Psoas muscle (tissue), 8 donors: ENCODE results near the gene RABGAP1L. TPM values are rescaled to one million over a fixed set of nuclear protein-coding genes. Genes with fewer than 3 reads are reported as not detected.

Source experiments
- ATAC-seq, 4 donors: fragments of 200-7000 bp; cut with Tn5 transposase; one replicate each; pipeline ENCODE4 v1.9.1; 2020; ENCODE audit warnings: moderate library complexity in 3 of 4, mild to moderate bottlenecking in 2 of 4
- DNase-seq, 2 donors: peaks; one replicate each; pipeline ENCODE4 v3.0.0-alpha.2; 2020
- H3K27ac ChIP-seq: fragments of 200-600 bp; one replicate; pipeline ENCODE4 v1.8.0; 2022
- H3K27me3 ChIP-seq, 3 donors: fragments of 200-600 bp in 1 of 3; one replicate each; pipeline versions ENCODE4 v1.6.1 to v1.8.0; 2013 to 2022; ENCODE audit warnings: low read length in 2 of 3, mild to moderate bottlenecking in 2 of 3, moderate library complexity in 1 of 3; ENCODE audit not compliant: insufficient read depth in 3 of 3
- H3K36me3 ChIP-seq, 2 donors: fragments of 200-600 bp in 1 of 2; one replicate each; pipeline versions ENCODE4 v1.6.1 to v1.8.0; 2013 to 2022; ENCODE audit warnings: low read depth in 1 of 2, mild to moderate bottlenecking in 1 of 2, moderate library complexity in 1 of 2; ENCODE audit not compliant: insufficient read depth in 1 of 2
- H3K4me1 ChIP-seq: fragments of 200-600 bp; one replicate; pipeline ENCODE4 v1.8.0; 2022
- H3K4me3 ChIP-seq: fragments of 200-600 bp; one replicate; pipeline ENCODE4 v1.8.0; 2022; ENCODE audit warnings: mild to moderate bottlenecking
- H3K9me3 ChIP-seq: fragments of 200-600 bp; one replicate; pipeline ENCODE4 v1.8.0; 2022
- WGBS, 3 donors: extraction: QIAGEN DNeasy Blood & Tissue Kit; methylation state at CpG; one replicate each; pipeline versions ENCODE4 v1.1.6 to v1.1.7; 2013; 5-methylcytosine and 5-hydroxymethylcytosine counted together
- intact Hi-C, 2 donors: fragments of 100-400 bp; cut with DNase I; formaldehyde crosslinking; loops; one replicate each; pipeline versions ENCODE4 v1.11.0 to v1.14.2; 2022
- polyA plus RNA-seq, 3 donors: library from polyadenylated mRNA; stranded (reverse); fragments of 200-250 nt; gene quantifications; one replicate each; pipeline ENCODE4 v1.2.3, GENCODE V29; 2013
- total RNA-seq, 4 donors: library from RNA; stranded (reverse); fragmentation: NEBNext Ultra II Directional in 2 of 4; extraction: Animal tissue kit (Norgen Biotek cat#: 25700) in 2 of 4; gene quantifications; one replicate each; pipeline versions ENCODE4 v1.2.1 to v1.2.4, GENCODE V29; 2021 to 2023
- TF ChIP-seq, protein P1 (sequence below): fragments of 200-600 bp; IDR thresholded peaks from one replicate; pipeline ENCODE4 v1.8.0; 2022; ENCODE audit warnings: antibody characterized with exemption
- donor health status: healthy with polysubstance abuse.
- donor health status: DM: no; HTN: no; CAD: no; lungs with moderate emphysema.
- donor health status: Bipolar disorder and iron deficiency.
- donor health status: healthy.
- donor health status: DM: yes; HTN: yes; CAD: no.
- donor health status: DM: no; HTN: no; CAD: no.
- donor health status: DM: no; HTN: no; CAD: no.
- donor health status: DM: yes; HTN: yes; CAD: no.

Gene RABGAP1L
- total and polyA plus RNA-seq, 7 donors, result 2.9 to 14.4 (median 8.7) TPM

DNA sequence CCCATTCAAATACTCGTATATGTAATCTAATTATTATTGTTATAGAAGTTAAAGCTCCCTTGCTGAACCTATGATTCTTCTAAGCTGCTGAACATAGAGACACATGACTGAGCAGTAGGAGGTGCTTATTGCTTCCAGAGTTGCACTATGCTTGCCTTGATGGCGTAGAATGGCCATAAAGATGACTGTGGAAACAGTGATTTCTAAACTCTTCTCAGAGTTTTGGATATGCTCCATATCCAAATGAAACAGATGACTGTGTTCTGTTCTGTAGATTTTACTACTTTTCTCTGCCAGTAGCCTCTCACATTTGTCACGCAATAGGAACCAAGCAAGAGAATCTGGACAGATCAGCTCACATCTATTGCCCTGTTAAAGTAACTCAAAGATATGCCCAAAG, 752.3 kb downstream of the RABGAP1L start:
- ATAC-seq (no peak), DNase-seq (no peak)
- 45 to 66% (median 55%) methylated on average over 3 of the region's 3 CpGs for WGBS, 3 donors
- TF ChIP-seq, protein P1, sequence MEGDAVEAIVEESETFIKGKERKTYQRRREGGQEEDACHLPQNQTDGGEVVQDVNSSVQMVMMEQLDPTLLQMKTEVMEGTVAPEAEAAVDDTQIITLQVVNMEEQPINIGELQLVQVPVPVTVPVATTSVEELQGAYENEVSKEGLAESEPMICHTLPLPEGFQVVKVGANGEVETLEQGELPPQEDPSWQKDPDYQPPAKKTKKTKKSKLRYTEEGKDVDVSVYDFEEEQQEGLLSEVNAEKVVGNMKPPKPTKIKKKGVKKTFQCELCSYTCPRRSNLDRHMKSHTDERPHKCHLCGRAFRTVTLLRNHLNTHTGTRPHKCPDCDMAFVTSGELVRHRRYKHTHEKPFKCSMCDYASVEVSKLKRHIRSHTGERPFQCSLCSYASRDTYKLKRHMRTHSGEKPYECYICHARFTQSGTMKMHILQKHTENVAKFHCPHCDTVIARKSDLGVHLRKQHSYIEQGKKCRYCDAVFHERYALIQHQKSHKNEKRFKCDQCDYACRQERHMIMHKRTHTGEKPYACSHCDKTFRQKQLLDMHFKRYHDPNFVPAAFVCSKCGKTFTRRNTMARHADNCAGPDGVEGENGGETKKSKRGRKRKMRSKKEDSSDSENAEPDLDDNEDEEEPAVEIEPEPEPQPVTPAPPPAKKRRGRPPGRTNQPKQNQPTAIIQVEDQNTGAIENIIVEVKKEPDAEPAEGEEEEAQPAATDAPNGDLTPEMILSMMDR, result no peak
- no peaks in the 10 kb centered on the region for H3K36me3 ChIP-seq
- no peaks in the 10 kb centered on the region for H3K9me3 ChIP-seq
- intact Hi-C loops, result no loop called here
- no peaks in the 10 kb centered on the region for H3K27me3 ChIP-seq
- H3K4me1 ChIP-seq, result no peaks in the 10 kb centered on the region
- no peak overlapping the region for H3K4me3 ChIP-seq
- no peak overlapping the region for H3K27ac ChIP-seq

DNA sequence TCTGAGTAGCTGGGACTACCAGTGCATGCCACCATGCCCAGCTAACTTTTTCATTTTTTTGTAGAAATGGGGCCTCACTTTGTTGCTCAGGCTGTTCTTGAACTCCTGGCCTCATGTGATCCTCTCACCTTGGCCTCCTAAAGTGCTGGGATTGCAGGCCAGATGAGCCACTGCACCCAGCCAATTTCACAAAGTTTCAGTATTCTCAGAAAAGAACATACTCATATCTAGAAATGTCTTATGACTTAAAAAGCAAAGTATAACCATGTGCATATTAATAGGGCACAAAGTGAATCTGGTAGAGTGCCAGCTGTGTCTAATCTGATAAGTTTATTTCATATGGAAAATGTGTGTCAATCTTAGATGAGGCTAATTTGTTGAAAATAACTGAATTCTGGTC, 752.9 kb downstream of the RABGAP1L start:
- intact Hi-C loops, result no loop called here
- Histone ChIP-seq H3K9me3 (no peaks in the 10 kb centered on the region), H3K4me1 (no peaks in the 10 kb centered on the region), H3K36me3 (no peaks in the 10 kb centered on the region), H3K27me3 (no peaks in the 10 kb centered on the region), H3K4me3 (no peak overlapping the region), H3K27ac (no peak overlapping the region)
- TF ChIP-seq, protein P1, result no peak
- no peak for DNase-seq
- ATAC-seq, result no peak

DNA sequence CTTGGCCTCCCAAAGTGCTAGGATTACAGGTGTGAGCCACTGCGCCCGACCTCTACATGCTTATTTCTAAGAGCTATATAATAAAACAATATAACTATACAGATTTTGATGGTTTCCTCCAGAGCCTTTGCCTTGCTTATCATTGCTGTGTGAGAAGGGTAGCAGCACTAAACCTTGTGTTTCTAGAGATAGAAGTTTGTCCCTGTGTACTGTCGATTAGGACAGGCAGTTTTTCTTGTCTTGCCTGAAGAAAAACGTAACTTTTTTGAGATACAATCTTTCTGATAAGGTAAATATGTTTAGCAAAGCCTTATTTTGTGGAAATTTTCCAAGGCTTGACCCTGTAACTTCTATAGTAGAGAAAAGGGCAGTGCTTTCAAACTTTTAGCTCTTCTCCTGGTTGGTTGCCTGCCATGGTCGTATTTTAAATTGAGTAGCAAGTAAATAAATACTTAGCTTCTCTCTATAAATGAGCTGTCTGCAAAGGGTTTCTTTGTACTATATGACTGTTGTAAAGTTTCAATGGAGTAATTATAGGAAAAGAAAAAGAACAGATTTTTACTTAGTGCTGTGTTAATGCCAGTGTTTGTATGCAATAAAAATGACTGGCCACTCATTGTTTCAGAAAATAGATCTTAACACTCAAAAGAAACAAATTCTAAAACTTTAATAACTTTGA, 754.0 kb downstream of the RABGAP1L start:
- ATAC-seq (no peak), DNase-seq (no peak)
- Histone ChIP-seq H3K27me3 (no peaks in the 10 kb centered on the region), H3K9me3 (no peaks in the 10 kb centered on the region), H3K4me3 (no peak overlapping the region), H3K36me3 (no peaks in the 10 kb centered on the region), H3K27ac (no peak overlapping the region), H3K4me1 (no peaks in the 10 kb centered on the region)
- WGBS, 3 donors, result 82 to 86% (median 84%) methylated on average over 5 of the region's 5 CpGs
- TF ChIP-seq, protein P1, result no peak
- intact Hi-C loops, result no loop called here

DNA sequence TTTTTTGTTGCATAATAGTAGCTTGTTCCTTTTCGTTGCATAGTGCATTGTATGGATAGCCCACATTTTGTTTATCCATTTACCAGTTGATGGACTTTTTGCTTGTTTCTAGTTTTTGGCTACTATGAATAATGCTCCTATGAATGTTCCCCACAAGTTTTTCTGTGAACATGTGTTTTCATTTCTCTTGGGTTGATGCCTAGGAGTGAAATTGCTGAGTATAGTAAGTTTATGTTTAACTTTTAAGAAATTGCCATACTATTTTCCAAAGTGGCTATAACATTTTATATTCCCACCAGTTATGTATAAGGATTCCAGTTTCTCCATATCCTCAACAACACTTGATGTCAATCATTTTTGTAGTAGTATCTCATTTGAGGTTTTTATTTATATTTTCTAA, 755.7 kb downstream of the RABGAP1L start:
- ATAC-seq (no peak), DNase-seq (no peak)
- Histone ChIP-seq H3K9me3 (no peaks in the 10 kb centered on the region), H3K36me3 (no peaks in the 10 kb centered on the region), H3K4me3 (no peak overlapping the region), H3K27ac (no peak overlapping the region), H3K27me3 (no peaks in the 10 kb centered on the region), H3K4me1 (no peaks in the 10 kb centered on the region)
- TF ChIP-seq, protein P1, result no peak
- 45 to 57% (median 51%) methylated on average over 1 of the region's 1 CpG for WGBS, 3 donors
- intact Hi-C loops, result no loop called here

DNA sequence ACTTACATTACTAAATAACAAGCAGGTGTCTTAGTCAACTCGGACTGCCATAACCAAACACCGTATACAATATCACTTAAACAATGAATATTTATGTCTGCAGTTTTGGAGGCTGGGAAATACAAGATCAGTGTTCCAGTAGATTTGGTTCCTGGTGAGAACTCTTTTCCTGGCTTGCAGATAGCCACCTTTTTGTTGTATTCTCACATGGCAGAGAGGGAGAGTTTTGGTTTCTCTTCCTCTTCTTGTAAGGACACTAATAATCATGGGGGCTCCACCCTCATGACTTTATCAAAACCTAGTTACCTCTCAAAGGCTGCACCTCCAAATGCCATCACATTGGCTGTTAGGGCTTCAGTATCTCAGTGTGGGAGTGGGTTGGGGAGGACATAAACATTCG, 757.5 kb downstream of the RABGAP1L start:
- no peaks in the 10 kb centered on the region for H3K4me1 ChIP-seq
- no peak for ATAC-seq
- TF ChIP-seq, protein P1, result no peak
- H3K27me3 ChIP-seq, result no peaks in the 10 kb centered on the region
- no peak overlapping the region for H3K4me3 ChIP-seq
- H3K36me3 ChIP-seq, result no peaks in the 10 kb centered on the region
- WGBS, 3 donors, result 84 to 87% (median 84%) methylated on average over 3 of the region's 3 CpGs
- intact Hi-C loops, result no loop called here
- DNase-seq, result no peak
- no peak overlapping the region for H3K27ac ChIP-seq
- H3K9me3 ChIP-seq, result no peaks in the 10 kb centered on the region
